HepG2 (cell line): ENCODE results near the gene BLOC1S4. TPM values are rescaled to one million over a fixed set of nuclear protein-coding genes. Genes with fewer than 3 reads are reported as not detected.
A peak's percentile ranks its signal among the peaks of the same experiment; 100 is the strongest.

Experiments used
- GRHL1 ChIP-seq: sonication (generic); formaldehyde crosslinking; conservative IDR thresholded peaks from 2 replicates; pipeline ENCODE4 v1.8.0; 2022; ENCODE audit warnings: missing genetic modification reagents
- HIC2 ChIP-seq: sonication (generic); formaldehyde crosslinking; IDR thresholded peaks from 2 replicates; pipeline ENCODE4 v1.9.0; 2022; ENCODE audit warnings: low read depth, missing genetic modification reagents
- HMGXB4 ChIP-seq, 2 experiments: sonication (generic) in 1 of 2; formaldehyde crosslinking in 1 of 2; IDR thresholded peaks; 2 replicates each; pipeline versions ENCODE4 v1.4.0 to v1.6.1; 2018 to 2020; ENCODE audit warnings: missing genetic modification reagents in 2 of 2, borderline replicate concordance in 1 of 2, low read depth in 1 of 2, mild to moderate bottlenecking in 1 of 2, missing biosample characterization in 1 of 2
- NFE2L1 ChIP-seq: sonication (generic); formaldehyde crosslinking; IDR thresholded peaks from 2 replicates; pipeline ENCODE4 v1.4.0; 2020; ENCODE audit warnings: missing genetic modification reagents, mild to moderate bottlenecking, borderline replicate concordance
- NONO ChIP-seq, 2 experiments: fragments of 450-650 bp in 1 of 2; sonication (generic) in 1 of 2; formaldehyde crosslinking in 1 of 2; IDR thresholded peaks in 1 of 2; conservative IDR thresholded peaks in 1 of 2; 2 replicates each; pipeline versions ENCODE4 v1.6.1 to v1.8.0; 2017 to 2022; ENCODE audit warnings: mild to moderate bottlenecking in 1 of 2, missing genetic modification reagents in 1 of 2, moderate library complexity in 1 of 2
- SMAD1 ChIP-seq: sonication (generic); formaldehyde crosslinking; IDR thresholded peaks from 2 replicates; pipeline ENCODE4 v1.4.0; 2020; ENCODE audit warnings: missing genetic modification reagents, low read depth, mild to moderate bottlenecking, borderline replicate concordance
- ZNF225 ChIP-seq: sonication (generic); formaldehyde crosslinking; IDR thresholded peaks from 2 replicates; pipeline ENCODE4 v1.4.0; 2020; ENCODE audit warnings: mild to moderate bottlenecking, missing genetic modification reagents
- ZNF580 ChIP-seq: IDR thresholded peaks from 2 replicates; pipeline ENCODE4 v1.6.1; 2016; ENCODE audit warnings: low read depth, borderline replicate concordance
- ZNF878 ChIP-seq: sonication (generic); formaldehyde crosslinking; IDR thresholded peaks from 2 replicates; pipeline ENCODE4 v1.8.1; 2023; ENCODE audit warnings: mild to moderate bottlenecking, missing genetic modification reagents, moderate library complexity
- polyA plus RNA-seq, 8 experiments: library from polyadenylated mRNA; depleted of rRNA in 3 of 8; stranded (reverse) in 7 of 8; unstranded in 1 of 8; fragments of >200 nt; fragmentation: Illumina TruSeq in 4 of 8; extraction: Trizol in 4 of 8; gene quantifications; 2 replicates each; pipeline versions ENCODE4 v1.2.1 to v1.2.3, GENCODE V29; 2011 to 2016; ENCODE audit warnings: low read depth in 4 of 8, missing spikeins in 1 of 8, mixed read lengths in 1 of 8; ENCODE audit not compliant: insufficient read depth in 1 of 8
- total RNA-seq, 5 experiments: library from RNA; depleted of rRNA; stranded (reverse); fragments of >200 nt; fragmentation: Illumina TruSeq; extraction: Trizol; gene quantifications; 2 replicates each; pipeline ENCODE4 v1.2.3, GENCODE V29; 2016; ENCODE audit warnings: low read depth in 1 of 5
- TF ChIP-seq, protein P1 (sequence below): sonication (generic); formaldehyde crosslinking; IDR thresholded peaks from 2 replicates; pipeline ENCODE4 v1.8.1; 2022; ENCODE audit warnings: mild to moderate bottlenecking, missing genetic modification reagents
- TF ChIP-seq, protein P2 (sequence below): sonication (generic); formaldehyde crosslinking; IDR thresholded peaks from 2 replicates; pipeline ENCODE4 v1.4.0; 2020; ENCODE audit warnings: missing genetic modification reagents, mild to moderate bottlenecking, borderline replicate concordance

BLOC1S4 gene
- total and polyA plus RNA-seq, 2 of the 13 experiments (the other 11 are each of a cell fraction or from before 2014, with no cell fraction given) = 15.5 to 20.9 TPM

- TF ChIP-seq, protein P1, sequence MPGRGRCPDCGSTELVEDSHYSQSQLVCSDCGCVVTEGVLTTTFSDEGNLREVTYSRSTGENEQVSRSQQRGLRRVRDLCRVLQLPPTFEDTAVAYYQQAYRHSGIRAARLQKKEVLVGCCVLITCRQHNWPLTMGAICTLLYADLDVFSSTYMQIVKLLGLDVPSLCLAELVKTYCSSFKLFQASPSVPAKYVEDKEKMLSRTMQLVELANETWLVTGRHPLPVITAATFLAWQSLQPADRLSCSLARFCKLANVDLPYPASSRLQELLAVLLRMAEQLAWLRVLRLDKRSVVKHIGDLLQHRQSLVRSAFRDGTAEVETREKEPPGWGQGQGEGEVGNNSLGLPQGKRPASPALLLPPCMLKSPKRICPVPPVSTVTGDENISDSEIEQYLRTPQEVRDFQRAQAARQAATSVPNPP (CRISPR knock-in tag) = 0 out of 2 replicates have a peak, but pooled peaks have one; percentile 0
- TF ChIP-seq ZNF225 (CRISPR knock-in tag) = no peak
- TF ChIP-seq NONO (IDR thresholded peaks at IDR 0.05) = no peak
- TF ChIP-seq NONO (CRISPR knock-in tag; conservative IDR thresholded peaks at IDR 0.05) = peak; percentile 5; the same call in 1 of the 2 replicates
- TF ChIP-seq GRHL1 (CRISPR knock-in tag) = no peak
- peak in 1 of 2 experiments; percentile 10; a peak in 1 of 4 replicates for TF ChIP-seq HMGXB4 (CRISPR knock-in tag; IDR thresholded peaks at IDR 0.05; ENCODE audit: borderline replicate concordance in 1 of 2, low read depth in 1 of 2)
- TF ChIP-seq, protein P2, sequence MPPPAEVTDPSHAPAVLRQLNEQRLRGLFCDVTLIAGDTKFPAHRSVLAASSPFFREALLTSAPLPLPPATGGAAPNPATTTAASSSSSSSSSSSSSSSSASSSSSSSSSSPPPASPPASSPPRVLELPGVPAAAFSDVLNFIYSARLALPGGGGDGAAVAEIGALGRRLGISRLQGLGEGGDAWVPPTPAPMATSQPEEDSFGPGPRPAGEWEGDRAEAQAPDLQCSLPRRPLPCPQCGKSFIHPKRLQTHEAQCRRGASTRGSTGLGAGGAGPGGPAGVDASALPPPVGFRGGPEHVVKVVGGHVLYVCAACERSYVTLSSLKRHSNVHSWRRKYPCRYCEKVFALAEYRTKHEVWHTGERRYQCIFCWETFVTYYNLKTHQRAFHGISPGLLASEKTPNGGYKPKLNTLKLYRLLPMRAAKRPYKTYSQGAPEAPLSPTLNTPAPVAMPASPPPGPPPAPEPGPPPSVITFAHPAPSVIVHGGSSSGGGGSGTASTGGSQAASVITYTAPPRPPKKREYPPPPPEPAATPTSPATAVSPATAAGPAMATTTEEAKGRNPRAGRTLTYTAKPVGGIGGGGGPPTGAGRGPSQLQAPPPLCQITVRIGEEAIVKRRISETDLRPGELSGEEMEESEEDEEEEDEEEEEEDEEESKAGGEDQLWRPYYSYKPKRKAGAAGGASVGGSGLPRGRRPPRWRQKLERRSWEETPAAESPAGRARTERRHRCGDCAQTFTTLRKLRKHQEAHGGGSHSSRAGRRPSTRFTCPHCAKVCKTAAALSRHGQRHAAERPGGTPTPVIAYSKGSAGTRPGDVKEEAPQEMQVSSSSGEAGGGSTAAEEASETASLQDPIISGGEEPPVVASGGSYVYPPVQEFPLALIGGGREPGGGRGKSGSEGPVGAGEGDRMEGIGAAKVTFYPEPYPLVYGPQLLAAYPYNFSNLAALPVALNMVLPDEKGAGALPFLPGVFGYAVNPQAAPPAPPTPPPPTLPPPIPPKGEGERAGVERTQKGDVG (CRISPR knock-in tag) = no peak
- TF ChIP-seq HIC2 (CRISPR knock-in tag) = no peak
- no peak for TF ChIP-seq ZNF878 (CRISPR knock-in tag)
- TF ChIP-seq NFE2L1 (CRISPR knock-in tag) = peak; percentile 99
- no peak for TF ChIP-seq SMAD1
- TF ChIP-seq ZNF580 (CRISPR knock-in tag) = no peak
Measured at GRCh38 chr4:6732441-6733357, 16.7 kb downstream of the BLOC1S4 start (continued).
